ENCODE data around the gene BCL2L2. TPM values are rescaled to one million over a fixed set of nuclear protein-coding genes. Genes with fewer than 3 reads are reported as not detected.

Gene BCL2L2, protein sequence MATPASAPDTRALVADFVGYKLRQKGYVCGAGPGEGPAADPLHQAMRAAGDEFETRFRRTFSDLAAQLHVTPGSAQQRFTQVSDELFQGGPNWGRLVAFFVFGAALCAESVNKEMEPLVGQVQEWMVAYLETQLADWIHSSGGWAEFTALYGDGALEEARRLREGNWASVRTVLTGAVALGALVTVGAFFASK
- 30.6 TPM for polyA plus RNA-seq (2012; ENCODE audit: insufficient read length, low read depth)

DNA sequence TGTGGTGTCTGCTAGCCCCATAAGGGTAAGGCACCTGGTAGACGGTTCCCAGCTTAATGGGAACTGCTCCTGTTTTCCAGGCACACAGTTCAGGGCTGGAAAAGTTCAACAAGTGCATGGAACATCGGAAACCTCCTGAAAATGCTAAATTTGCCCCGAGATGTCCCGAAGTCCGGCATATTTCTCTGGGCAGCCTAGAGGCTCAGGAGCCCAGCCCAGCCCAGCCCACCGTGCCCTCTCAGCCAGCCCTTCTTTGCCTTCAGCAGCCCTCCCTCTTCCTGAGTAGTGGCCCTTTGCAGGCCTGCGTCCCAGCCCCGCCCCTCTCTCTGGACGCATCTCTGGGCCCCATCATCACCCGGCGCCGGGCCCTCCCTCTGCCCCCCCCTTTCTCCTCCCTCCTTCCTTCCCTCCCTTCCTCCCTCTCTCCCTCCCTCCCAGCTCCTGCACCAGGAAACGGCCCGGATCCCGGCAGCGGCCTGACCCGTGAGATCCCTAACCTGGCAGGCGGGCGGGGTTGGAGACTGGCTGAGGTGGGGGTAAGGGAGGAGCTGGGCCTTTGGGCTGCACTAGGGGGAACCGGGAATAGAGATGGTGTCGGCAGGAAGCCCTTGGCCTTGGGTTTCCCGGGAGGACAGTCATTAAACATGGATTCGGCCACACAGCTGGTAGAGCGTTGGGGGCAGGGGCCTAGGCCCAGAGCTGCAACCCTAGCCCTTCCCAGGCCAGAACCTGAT is at the start of gene BCL2L2:
Gene BCL2L2 (plus strand): TSS at position 422 of the 734 bp plus-strand sequence. CDS start 935 bp downstream, outside the sequence.
- TF ChIP-seq, protein P1, sequence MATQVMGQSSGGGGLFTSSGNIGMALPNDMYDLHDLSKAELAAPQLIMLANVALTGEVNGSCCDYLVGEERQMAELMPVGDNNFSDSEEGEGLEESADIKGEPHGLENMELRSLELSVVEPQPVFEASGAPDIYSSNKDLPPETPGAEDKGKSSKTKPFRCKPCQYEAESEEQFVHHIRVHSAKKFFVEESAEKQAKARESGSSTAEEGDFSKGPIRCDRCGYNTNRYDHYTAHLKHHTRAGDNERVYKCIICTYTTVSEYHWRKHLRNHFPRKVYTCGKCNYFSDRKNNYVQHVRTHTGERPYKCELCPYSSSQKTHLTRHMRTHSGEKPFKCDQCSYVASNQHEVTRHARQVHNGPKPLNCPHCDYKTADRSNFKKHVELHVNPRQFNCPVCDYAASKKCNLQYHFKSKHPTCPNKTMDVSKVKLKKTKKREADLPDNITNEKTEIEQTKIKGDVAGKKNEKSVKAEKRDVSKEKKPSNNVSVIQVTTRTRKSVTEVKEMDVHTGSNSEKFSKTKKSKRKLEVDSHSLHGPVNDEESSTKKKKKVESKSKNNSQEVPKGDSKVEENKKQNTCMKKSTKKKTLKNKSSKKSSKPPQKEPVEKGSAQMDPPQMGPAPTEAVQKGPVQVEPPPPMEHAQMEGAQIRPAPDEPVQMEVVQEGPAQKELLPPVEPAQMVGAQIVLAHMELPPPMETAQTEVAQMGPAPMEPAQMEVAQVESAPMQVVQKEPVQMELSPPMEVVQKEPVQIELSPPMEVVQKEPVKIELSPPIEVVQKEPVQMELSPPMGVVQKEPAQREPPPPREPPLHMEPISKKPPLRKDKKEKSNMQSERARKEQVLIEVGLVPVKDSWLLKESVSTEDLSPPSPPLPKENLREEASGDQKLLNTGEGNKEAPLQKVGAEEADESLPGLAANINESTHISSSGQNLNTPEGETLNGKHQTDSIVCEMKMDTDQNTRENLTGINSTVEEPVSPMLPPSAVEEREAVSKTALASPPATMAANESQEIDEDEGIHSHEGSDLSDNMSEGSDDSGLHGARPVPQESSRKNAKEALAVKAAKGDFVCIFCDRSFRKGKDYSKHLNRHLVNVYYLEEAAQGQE (IDR thresholded peaks at IDR 0.05; ENCODE audit: insufficient read depth in 1 of 2, low read depth in 2 of 2, low read length in 2 of 2): no peak
- peak; percentile 62 for TF ChIP-seq FOXP2 (optimal IDR thresholded peaks at IDR 0.05; ENCODE audit: borderline replicate concordance, extremely low read depth, extremely low read length, insufficient read depth)
- peak; percentile 74 for TF ChIP-seq POLR2AphosphoS5 (IDR thresholded peaks at IDR 0.05; ENCODE audit: low read depth, low read length)

DNA sequence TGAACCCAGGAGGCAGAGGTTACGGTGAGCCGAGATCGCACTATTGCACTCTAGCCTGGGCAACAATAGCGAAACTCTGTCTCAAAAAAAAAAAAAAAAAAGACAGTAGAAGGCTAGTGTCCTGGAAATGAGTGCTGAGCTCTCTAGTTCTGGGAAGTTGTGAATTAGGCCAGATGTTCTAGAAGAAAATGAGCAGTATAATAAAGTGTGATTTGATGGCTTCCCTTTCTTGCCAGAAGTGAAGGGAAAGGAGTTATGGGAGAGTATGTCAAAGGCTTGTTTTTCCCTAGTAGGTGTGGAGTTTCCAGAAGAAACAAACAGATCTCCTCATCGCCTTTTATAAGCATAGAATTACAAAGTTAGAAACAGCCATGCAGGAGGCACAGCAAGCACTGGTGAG is 48.4 kb upstream of the BCL2L2 start:
- TF ChIP-seq SIN3A (IDR thresholded peaks at IDR 0.05; ENCODE audit: borderline replicate concordance, insufficient read depth, low read length) (no peak), FOXP2 (optimal IDR thresholded peaks at IDR 0.05; ENCODE audit: borderline replicate concordance, extremely low read depth, extremely low read length, insufficient read depth) (no peak)

DNA sequence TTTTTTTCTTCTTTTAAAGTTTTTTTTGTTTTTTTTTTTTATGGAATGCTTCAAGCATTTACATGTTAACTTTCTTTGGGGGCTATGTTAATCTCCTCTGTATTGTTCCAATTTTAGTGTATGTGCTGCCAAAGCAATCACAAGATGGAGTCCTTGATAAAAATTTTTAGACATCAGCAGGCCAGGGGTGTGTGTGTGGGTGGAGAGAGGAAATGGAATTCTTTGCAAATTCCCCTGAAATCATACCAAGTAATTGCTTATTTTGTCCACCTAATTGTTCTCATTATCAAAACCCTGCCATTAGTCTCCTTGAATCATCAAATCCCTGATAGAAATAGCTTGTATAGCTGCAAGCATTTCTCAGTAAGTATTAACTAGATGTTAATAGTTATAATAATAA is 47.2 kb upstream of the BCL2L2 start:
- TF ChIP-seq POLR2AphosphoS5 (IDR thresholded peaks at IDR 0.05; ENCODE audit: low read depth, low read length): no peak
- TF ChIP-seq, protein P1 (IDR thresholded peaks at IDR 0.05; ENCODE audit: insufficient read depth in 1 of 2, low read depth in 2 of 2, low read length in 2 of 2): no peak

DNA sequence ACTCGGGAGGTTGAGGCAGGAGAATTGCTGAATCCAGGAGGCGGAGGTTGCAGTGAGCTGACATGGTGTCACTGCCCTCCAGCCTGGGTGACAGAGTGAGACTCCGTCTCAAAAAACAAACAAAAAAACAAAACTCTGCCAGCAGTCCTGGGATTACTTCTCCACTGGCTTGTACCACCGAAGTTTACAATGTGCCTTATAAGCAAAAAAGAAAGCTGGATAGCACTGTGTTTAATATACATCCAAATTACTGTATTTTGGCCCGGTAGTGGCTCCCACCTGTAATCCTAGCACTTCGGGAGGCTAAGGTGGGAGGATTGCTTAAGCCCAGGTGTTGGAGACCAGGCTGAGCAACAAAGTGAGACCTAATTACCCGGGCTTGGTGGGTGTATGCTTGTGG is 37.4 kb upstream of the BCL2L2 start:
- TF ChIP-seq TAF1 (IDR thresholded peaks at IDR 0.05; ENCODE audit: borderline replicate concordance, insufficient read depth, low read length) (no peak), SIN3A (IDR thresholded peaks at IDR 0.05; ENCODE audit: borderline replicate concordance, insufficient read depth, low read length) (no peak)

DNA sequence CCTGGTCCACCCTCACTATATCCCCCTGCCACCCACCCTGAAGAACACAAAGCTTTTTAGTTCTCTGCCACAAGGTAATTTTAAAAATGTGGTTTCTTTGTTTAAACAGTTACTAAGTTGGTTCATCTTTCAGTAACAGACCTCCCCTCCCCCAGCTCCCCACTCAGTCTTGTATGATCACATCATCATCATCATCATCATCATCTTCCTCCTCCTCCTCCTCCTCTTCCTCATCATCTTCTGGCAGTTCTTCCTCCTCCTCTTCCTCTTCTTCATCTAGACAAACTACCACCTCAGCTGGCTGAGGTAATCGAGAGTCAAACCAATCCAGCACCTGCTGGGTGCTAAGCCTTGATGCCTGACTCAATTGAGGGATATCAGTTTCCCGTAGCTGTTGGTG is 31.2 kb upstream of the BCL2L2 start:
- TF ChIP-seq SIN3A (IDR thresholded peaks at IDR 0.05; ENCODE audit: borderline replicate concordance, insufficient read depth, low read length): no peak
- TF ChIP-seq FOXP2 (optimal IDR thresholded peaks at IDR 0.05; ENCODE audit: borderline replicate concordance, extremely low read depth, extremely low read length, insufficient read depth): no peak
- TF ChIP-seq TAF1 (IDR thresholded peaks at IDR 0.05; ENCODE audit: borderline replicate concordance, insufficient read depth, low read length): no peak
- TF ChIP-seq POLR2AphosphoS5 (IDR thresholded peaks at IDR 0.05; ENCODE audit: low read depth, low read length): no peak
- TF ChIP-seq, protein P1 (IDR thresholded peaks at IDR 0.05; ENCODE audit: insufficient read depth in 1 of 2, low read depth in 2 of 2, low read length in 2 of 2): no peak

DNA sequence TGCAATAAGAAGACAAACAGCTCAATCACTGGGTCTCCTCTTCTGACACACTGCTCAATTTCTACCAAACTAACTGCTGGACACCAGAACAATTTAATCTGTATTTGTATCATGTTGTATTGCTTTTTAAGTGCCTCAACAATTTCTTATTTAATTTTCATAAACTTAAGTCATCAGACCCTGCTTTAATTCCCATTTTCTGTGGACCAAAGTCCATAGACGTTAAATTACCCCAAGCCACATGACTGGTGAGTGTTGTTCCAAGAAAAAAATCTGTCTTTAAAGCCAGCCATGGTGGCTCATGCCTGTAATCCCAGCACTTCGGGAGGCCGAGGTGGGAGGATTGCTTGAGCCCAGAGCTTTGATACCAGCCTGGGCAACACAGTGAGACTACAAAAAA is 29.4 kb upstream of the BCL2L2 start:
- TF ChIP-seq, protein P1 (IDR thresholded peaks at IDR 0.05; ENCODE audit: insufficient read depth in 1 of 2, low read depth in 2 of 2, low read length in 2 of 2): no peak
- TF ChIP-seq FOXP2 (optimal IDR thresholded peaks at IDR 0.05; ENCODE audit: borderline replicate concordance, extremely low read depth, extremely low read length, insufficient read depth) (no peak), SIN3A (IDR thresholded peaks at IDR 0.05; ENCODE audit: borderline replicate concordance, insufficient read depth, low read length) (no peak), TAF1 (IDR thresholded peaks at IDR 0.05; ENCODE audit: borderline replicate concordance, insufficient read depth, low read length) (no peak), POLR2AphosphoS5 (IDR thresholded peaks at IDR 0.05; ENCODE audit: low read depth, low read length) (no peak)

Data from PFSK-1 (cell line).